GM10266 (cell line): ENCODE data around the gene TOR3A.

Source experiments
- DNase-seq: peaks from one replicate; pipeline ENCODE4 v3.0.0; 2012; ENCODE audit errors: extremely low spot score
- TF ChIP-seq, protein P1 (sequence below): IDR thresholded peaks from 2 replicates; pipeline ENCODE4 v1.5.1; 2012; ENCODE audit warnings: mild to moderate bottlenecking, low read depth; ENCODE audit not compliant: control insufficient read depth, insufficient read depth; ENCODE audit errors: missing control alignments

Gene TOR3A

DNA sequence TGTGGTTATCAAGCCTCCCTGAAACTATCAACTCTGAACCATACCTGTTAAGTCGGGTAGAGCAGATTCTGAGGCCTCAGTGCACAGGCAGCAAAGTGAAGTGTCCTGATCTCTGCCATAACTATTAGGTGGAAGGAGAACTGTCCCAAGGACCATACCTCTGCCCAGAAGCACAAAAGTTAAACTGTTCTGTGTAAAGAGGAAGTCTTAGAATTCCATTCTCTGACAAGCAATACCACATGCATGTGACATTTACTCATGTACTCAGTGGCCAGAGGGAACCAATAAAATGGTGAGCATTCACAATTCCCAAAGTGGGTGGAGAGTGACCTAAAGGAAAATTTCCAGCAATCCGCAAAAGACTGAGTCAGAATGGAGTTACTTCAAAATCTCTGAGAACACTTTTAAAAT, 61.0 kb downstream of the TOR3A start:
- TF ChIP-seq, protein P1, sequence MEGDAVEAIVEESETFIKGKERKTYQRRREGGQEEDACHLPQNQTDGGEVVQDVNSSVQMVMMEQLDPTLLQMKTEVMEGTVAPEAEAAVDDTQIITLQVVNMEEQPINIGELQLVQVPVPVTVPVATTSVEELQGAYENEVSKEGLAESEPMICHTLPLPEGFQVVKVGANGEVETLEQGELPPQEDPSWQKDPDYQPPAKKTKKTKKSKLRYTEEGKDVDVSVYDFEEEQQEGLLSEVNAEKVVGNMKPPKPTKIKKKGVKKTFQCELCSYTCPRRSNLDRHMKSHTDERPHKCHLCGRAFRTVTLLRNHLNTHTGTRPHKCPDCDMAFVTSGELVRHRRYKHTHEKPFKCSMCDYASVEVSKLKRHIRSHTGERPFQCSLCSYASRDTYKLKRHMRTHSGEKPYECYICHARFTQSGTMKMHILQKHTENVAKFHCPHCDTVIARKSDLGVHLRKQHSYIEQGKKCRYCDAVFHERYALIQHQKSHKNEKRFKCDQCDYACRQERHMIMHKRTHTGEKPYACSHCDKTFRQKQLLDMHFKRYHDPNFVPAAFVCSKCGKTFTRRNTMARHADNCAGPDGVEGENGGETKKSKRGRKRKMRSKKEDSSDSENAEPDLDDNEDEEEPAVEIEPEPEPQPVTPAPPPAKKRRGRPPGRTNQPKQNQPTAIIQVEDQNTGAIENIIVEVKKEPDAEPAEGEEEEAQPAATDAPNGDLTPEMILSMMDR, result no peak
- DNase-seq, result no peak

DNA sequence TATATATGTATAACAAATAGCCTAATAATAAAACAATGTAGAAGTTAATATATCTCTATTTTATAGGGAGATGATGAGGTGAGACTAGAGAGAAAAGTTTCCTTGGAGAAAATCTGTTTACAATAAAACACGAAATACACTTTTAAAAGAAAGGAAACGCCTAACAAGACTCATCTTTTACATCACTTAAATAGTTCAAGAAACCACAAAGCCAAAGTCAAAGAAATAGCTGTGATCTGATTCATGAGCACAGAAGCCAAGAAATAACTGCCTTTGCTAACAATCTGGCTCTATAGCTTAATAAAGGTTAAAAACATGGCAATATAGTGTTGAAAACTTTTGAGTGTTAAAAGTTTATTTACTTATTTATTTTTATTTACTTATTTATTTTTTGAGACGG, 61.5 kb downstream of the TOR3A start:
- DNase-seq, result no peak
- TF ChIP-seq, protein P1, result no peak

DNA sequence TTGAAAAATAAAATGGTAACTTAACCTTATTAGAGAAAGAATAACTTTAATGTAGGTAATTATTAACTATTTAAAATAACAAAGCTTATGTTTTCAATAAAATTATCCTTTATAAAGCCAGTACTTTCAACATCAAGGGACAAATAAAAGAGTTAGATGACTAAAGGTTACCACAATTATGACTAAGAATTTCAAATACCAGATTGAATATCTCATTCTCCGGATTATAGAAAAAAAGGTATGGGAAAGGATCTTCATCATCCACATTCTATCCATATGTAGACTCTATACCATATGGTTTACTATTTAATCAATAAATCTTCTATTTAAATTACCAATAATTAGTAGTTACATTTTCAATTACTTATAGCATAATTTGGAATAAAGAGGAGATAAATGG, 62.8 kb downstream of the TOR3A start:
- TF ChIP-seq, protein P1, result no peak
- DNase-seq, result no peak

DNA sequence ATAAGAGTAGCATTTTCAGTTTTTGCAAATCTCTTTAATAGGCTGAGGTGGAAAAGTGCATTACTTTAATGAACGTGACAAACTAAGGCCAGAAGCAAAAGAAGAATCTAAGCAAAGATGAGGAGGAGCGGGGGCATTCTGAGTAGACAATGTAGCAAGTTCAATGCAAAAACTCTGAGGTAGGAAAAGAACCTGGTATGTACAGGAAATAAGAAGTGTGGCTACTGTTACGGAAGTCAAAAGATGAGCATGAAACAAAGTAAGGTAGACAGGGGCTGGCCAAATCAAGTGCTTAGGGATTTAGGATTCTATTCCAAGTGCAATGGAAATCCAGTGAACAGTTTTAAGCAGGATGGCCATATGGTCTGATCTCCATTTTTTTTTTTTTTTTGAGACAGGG, 63.7 kb downstream of the TOR3A start:
- DNase-seq, result no peak
- TF ChIP-seq, protein P1, result no peak
